ENCODE data around the gene GRM1. TPM values are rescaled to one million over a fixed set of nuclear protein-coding genes. Genes with fewer than 3 reads are reported as not detected.

The GRM1 gene
- total and polyA plus RNA-seq, 2 donors (not counting 3 experiments of a cell fraction or from before 2014, with no cell fraction given) = 0.07 TPM; not detected in 1

DNA sequence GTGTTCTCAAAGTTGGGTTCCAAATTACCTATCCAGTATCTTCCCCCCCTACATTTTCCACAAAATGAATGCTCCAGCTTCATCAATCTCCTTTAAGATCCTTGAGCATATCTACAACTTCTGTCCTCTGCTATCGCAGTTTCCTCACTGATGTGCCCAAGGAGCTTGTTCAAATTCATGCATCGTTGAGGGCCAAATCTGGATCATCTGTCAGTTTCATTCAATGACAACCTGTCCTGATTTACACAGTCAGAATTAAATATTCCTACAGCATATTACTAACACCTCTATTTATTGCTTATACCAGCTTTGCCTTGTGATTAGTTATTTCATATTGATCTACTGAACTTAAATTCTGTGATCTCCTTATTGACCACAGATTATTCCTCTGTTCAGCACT, 68.7 kb downstream of the GRM1 start:
- Histone ChIP-seq H3K9me3 (replicated peaks; ENCODE audit: control insufficient read depth, insufficient read depth, low read length) (no peaks in the 10 kb centered on the region), H3K4me1 (ENCODE audit: control insufficient read depth, extremely low read depth, insufficient read depth, low read length) (no peaks in the 10 kb centered on the region), H2AFZ (ENCODE audit: low read depth, low read length) (no peak overlapping the region), H3K36me3 (ENCODE audit: control insufficient read depth in 2 of 2, extremely low read depth in 1 of 2, insufficient read depth in 2 of 2, low read length in 2 of 2) (no peaks in the 10 kb centered on the region), H3K27ac (ENCODE audit: insufficient read depth, low read depth, low read length) (no peak overlapping the region), H4K20me1 (replicated peaks; ENCODE audit: control insufficient read depth, extremely low read depth, insufficient read depth, low read length) (no peaks in the 10 kb centered on the region), H3K4me2 (ENCODE audit: insufficient read depth, low read length) (no peak overlapping the region), H3K27me3 (ENCODE audit: control insufficient read depth in 2 of 2, insufficient read depth in 2 of 2, low read length in 2 of 2) (peaks cover 0 to 3% of the 10 kb centered on the region in 2 experiments), H3K79me2 (ENCODE audit: control insufficient read depth, insufficient read depth, low read length) (no peaks in the 10 kb centered on the region), H3K9me1 (replicated peaks; ENCODE audit: control insufficient read depth, extremely low read depth, insufficient read depth, low read length) (no peaks in the 10 kb centered on the region), H3K9ac (replicated peaks; ENCODE audit: extremely low read depth, insufficient read depth, low read length) (no peak overlapping the region), H3K4me3 (replicated peaks in 1 of 3; ENCODE audit: insufficient read depth in 1 of 3, low read depth in 1 of 3, low read length in 3 of 3) (no peak overlapping the region)
- FAIRE-seq (no peak), DNase-seq (ENCODE audit: low read depth, low spot score) (no peak)
- no peak for TF ChIP-seq JUN (IDR thresholded peaks at IDR 0.05; ENCODE audit: borderline replicate concordance, insufficient read depth, insufficient read length, low read depth)
- no peak for TF ChIP-seq MYC (IDR thresholded peaks at IDR 0.05; ENCODE audit: low read depth, low read length)
- TF ChIP-seq, protein P1, sequence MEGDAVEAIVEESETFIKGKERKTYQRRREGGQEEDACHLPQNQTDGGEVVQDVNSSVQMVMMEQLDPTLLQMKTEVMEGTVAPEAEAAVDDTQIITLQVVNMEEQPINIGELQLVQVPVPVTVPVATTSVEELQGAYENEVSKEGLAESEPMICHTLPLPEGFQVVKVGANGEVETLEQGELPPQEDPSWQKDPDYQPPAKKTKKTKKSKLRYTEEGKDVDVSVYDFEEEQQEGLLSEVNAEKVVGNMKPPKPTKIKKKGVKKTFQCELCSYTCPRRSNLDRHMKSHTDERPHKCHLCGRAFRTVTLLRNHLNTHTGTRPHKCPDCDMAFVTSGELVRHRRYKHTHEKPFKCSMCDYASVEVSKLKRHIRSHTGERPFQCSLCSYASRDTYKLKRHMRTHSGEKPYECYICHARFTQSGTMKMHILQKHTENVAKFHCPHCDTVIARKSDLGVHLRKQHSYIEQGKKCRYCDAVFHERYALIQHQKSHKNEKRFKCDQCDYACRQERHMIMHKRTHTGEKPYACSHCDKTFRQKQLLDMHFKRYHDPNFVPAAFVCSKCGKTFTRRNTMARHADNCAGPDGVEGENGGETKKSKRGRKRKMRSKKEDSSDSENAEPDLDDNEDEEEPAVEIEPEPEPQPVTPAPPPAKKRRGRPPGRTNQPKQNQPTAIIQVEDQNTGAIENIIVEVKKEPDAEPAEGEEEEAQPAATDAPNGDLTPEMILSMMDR (IDR thresholded peaks at IDR 0.05; ENCODE audit: extremely low read depth in 1 of 2, insufficient read depth in 1 of 2, low read depth in 1 of 2, low read length in 2 of 2) = no peak
- no peak for TF ChIP-seq POLR2AphosphoS5 (IDR thresholded peaks at IDR 0.05; ENCODE audit: insufficient read depth, low read depth, low read length)
- no peak for TF ChIP-seq GATA2 (IDR thresholded peaks at IDR 0.05; ENCODE audit: insufficient read depth, insufficient read length, low read depth, low read length)
- TF ChIP-seq, protein P2, sequence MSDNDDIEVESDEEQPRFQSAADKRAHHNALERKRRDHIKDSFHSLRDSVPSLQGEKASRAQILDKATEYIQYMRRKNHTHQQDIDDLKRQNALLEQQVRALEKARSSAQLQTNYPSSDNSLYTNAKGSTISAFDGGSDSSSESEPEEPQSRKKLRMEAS (IDR thresholded peaks at IDR 0.05; ENCODE audit: insufficient read depth, insufficient read length) = no peak
- TF ChIP-seq EZH2 (IDR thresholded peaks at IDR 0.05; ENCODE audit: borderline replicate concordance, low read depth, low read length, severe bottlenecking) = no peak
- no peak for TF ChIP-seq POLR2A (IDR thresholded peaks at IDR 0.05; ENCODE audit: low read depth, low read length)
- no peak for TF ChIP-seq FOS (IDR thresholded peaks at IDR 0.05; ENCODE audit: borderline replicate concordance, insufficient read depth, low read length)
- BruUV-seq (replicated peaks) = no TSS peak
- CTCF ChIA-PET = no interaction called here
- POLR2A ChIA-PET = no interaction called here
- dilution Hi-C loops (cut with MboI; ENCODE audit: extremely low pct_ligation_motif_present, low sequenced_read_pairs) = no loop called here
- intact Hi-C loops (cut with micrococcal nuclease) = no loop called here

Data from endothelial cell of umbilical vein (primary cell).